RWPE2 (cell line): Measurements from ENCODE around the gene PTGDS.
A peak's percentile ranks its signal among the peaks of the same experiment; 100 is the strongest.
"Not testable (repeated sequence)": the region's sequence is repeated elsewhere in the genome, so short reads cannot be mapped to it uniquely, and the experiment has no call there.

Experiments used
- ATAC-seq: fragments of 200-7000 bp; cut with Tn5 transposase; 3 replicates; pipeline ENCODE4 v1.9.1; 2021; ENCODE audit warnings: low read depth
- DNase-seq: peaks from one replicate; pipeline ENCODE4 v3.0.0-alpha.2; 2020; ENCODE audit warnings: low spot score
- H3K27ac ChIP-seq: fragments of 450-650 bp; 2 replicates; pipeline ENCODE4 v1.5.1; 2017; ENCODE audit warnings: mild to moderate bottlenecking; ENCODE audit not compliant: poor library complexity, severe bottlenecking
- H3K27me3 ChIP-seq: fragments of 250-450 bp; sonication (Bioruptor Pico); 2 replicates; pipeline ENCODE4 v1.5.1; 2021; ENCODE audit warnings: mild to moderate bottlenecking, moderate library complexity; ENCODE audit not compliant: insufficient read depth, poor library complexity, severe bottlenecking
- H3K36me3 ChIP-seq: fragments of 250-450 bp; sonication (Bioruptor Pico); 2 replicates; pipeline ENCODE4 v1.5.1; 2020; ENCODE audit warnings: low read depth, mild to moderate bottlenecking, moderate library complexity
- H3K4me1 ChIP-seq: fragments of 250-450 bp; sonication (Bioruptor Pico); 2 replicates; pipeline ENCODE4 v1.5.1; 2021; ENCODE audit warnings: mild to moderate bottlenecking, moderate library complexity; ENCODE audit not compliant: insufficient read depth, poor library complexity, severe bottlenecking
- H3K4me3 ChIP-seq: fragments of 250-450 bp; sonication (Bioruptor Pico); 2 replicates; pipeline ENCODE4 v1.5.1; 2021; ENCODE audit warnings: mild to moderate bottlenecking, moderate library complexity; ENCODE audit not compliant: severe bottlenecking
- H3K9me3 ChIP-seq: fragments of 250-450 bp; sonication (Bioruptor Pico); 2 replicates; pipeline ENCODE4 v1.5.1; 2021; ENCODE audit warnings: mild to moderate bottlenecking, moderate library complexity; ENCODE audit not compliant: severe bottlenecking
- TF ChIP-seq, protein P1 (sequence below): fragments of 450-650 bp; IDR thresholded peaks from one replicate; pipeline ENCODE4 v1.5.1; 2017; ENCODE audit warnings: mild to moderate bottlenecking, moderate library complexity; ENCODE audit not compliant: poor library complexity, severe bottlenecking

The PTGDS gene

GRCh38 chr9:137004285-137004684 is 27.0 kb downstream of the PTGDS start:
- not testable (repeated sequence) for DNase-seq, H3K36me3 ChIP-seq, ATAC-seq

GRCh38 chr9:137006116-137007003 is 29.1 kb downstream of the PTGDS start:
- ATAC-seq = no peak
- H3K4me3 ChIP-seq = no peak overlapping the region
- TF ChIP-seq, protein P1, sequence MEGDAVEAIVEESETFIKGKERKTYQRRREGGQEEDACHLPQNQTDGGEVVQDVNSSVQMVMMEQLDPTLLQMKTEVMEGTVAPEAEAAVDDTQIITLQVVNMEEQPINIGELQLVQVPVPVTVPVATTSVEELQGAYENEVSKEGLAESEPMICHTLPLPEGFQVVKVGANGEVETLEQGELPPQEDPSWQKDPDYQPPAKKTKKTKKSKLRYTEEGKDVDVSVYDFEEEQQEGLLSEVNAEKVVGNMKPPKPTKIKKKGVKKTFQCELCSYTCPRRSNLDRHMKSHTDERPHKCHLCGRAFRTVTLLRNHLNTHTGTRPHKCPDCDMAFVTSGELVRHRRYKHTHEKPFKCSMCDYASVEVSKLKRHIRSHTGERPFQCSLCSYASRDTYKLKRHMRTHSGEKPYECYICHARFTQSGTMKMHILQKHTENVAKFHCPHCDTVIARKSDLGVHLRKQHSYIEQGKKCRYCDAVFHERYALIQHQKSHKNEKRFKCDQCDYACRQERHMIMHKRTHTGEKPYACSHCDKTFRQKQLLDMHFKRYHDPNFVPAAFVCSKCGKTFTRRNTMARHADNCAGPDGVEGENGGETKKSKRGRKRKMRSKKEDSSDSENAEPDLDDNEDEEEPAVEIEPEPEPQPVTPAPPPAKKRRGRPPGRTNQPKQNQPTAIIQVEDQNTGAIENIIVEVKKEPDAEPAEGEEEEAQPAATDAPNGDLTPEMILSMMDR = no peak
- no peaks in the 10 kb centered on the region for H3K27me3 ChIP-seq
- no peak for DNase-seq
- no peaks in the 10 kb centered on the region for H3K4me1 ChIP-seq
- no peak overlapping the region for H3K27ac ChIP-seq
- H3K9me3 ChIP-seq = no peaks in the 10 kb centered on the region
- no peaks in the 10 kb centered on the region for H3K36me3 ChIP-seq

More at GRCh38 chr9:137004285-137004684, 27.0 kb downstream of the PTGDS start:
- H3K4me3 ChIP-seq, H3K27ac ChIP-seq, H3K4me1 ChIP-seq, H3K27me3 ChIP-seq, H3K9me3 ChIP-seq: not testable (repeated sequence)
- TF ChIP-seq, protein P1 = peak; percentile 49

DNA sequence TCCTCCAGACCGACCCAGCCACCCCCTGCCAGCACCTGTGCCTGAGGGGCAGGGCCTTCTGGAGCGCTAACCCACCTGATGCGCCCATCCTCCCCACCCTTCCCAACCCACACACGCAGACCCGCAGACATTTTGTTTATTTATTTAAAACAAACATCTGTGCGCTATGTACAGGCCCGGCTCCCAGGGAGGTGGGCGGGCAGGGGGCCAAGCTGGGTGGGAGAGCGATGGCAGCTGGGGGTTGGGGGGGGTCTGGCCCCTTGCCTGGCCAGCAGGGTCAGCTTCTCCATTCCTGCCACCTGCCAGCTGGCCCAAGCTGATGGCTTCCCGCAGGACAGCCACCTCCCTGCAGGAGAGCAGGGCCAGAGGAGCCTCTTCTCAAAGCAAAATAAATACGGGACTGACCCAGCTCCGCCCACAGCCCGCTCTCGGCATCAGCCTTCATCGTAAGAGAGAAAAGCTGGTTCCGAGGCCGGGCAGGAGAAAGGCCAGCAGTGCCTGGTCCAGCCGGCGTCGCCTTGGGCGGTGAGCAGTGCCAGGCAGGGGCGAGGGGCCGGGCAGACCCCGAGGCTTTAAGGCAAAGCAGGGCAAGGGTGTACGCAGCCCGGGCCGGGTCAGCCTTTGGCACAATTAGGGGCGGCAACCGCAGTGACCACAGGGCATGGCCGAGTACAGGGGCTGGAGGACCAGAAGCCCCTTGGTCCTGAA is 30.0 kb downstream of the PTGDS start:
- DNase-seq = no peak
- ATAC-seq = 0 out of 3 replicates have a peak, but pooled peaks have one; percentile 17
- TF ChIP-seq, protein P1 = no peak
- H3K36me3 ChIP-seq = no peaks in the 10 kb centered on the region
- no peak overlapping the region for H3K4me3 ChIP-seq
- no peaks in the 10 kb centered on the region for H3K9me3 ChIP-seq
- no peak overlapping the region for H3K27ac ChIP-seq
- H3K4me1 ChIP-seq = no peaks in the 10 kb centered on the region
- no peaks in the 10 kb centered on the region for H3K27me3 ChIP-seq

GRCh38 chr9:137007816-137008270 is 30.5 kb downstream of the PTGDS start:
- TF ChIP-seq, protein P1 = no peak
- Histone ChIP-seq H3K9me3 (no peaks in the 10 kb centered on the region), H3K4me1 (no peaks in the 10 kb centered on the region), H3K4me3 (no peak overlapping the region), H3K27me3 (no peaks in the 10 kb centered on the region), H3K27ac (no peak overlapping the region), H3K36me3 (no peaks in the 10 kb centered on the region)
- ATAC-seq (no peak; the same call in 2 of the 3 replicates), DNase-seq (no peak)
